Brain microvascular endothelial cell (primary cell): ENCODE data around the gene RAB40C.

Experiments used
- DNase-seq: peaks from one replicate; pipeline ENCODE4 v3.0.0-alpha.2; 2020
- H3K27ac ChIP-seq: fragments of 250-450 bp; sonication (Bioruptor Pico); 2 replicates; pipeline ENCODE4 v1.5.1; 2020; ENCODE audit warnings: mild to moderate bottlenecking, moderate library complexity
- H3K27me3 ChIP-seq: fragments of 250-450 bp; sonication (Bioruptor Pico); replicated peaks from 2 replicates; pipeline ENCODE4 v1.5.1; 2020; ENCODE audit warnings: mild to moderate bottlenecking
- H3K36me3 ChIP-seq: fragments of 250-450 bp; sonication (Bioruptor Pico); replicated peaks from 2 replicates; pipeline ENCODE4 v1.5.1; 2020; ENCODE audit warnings: mild to moderate bottlenecking
- H3K4me3 ChIP-seq: 2 replicates; pipeline ENCODE4 v1.5.1; 2011; ENCODE audit warnings: low read depth, mild to moderate bottlenecking, control low read depth, low read length, moderate library complexity
- in situ Hi-C: cut with HindIII; loops from 2 replicates; pipeline ENCODE4 v1.10.0; 2017; ENCODE audit warnings: low sequenced_read_pairs, low pct_ligation_motif_present
- TF ChIP-seq, protein P1 (sequence below): IDR thresholded peaks from 2 replicates; pipeline ENCODE4 v1.5.1; 2011; ENCODE audit warnings: low read depth, mild to moderate bottlenecking, moderate library complexity, low read length, control low read depth, inconsistent platforms; ENCODE audit errors: missing control alignments

RAB40C gene, protein sequence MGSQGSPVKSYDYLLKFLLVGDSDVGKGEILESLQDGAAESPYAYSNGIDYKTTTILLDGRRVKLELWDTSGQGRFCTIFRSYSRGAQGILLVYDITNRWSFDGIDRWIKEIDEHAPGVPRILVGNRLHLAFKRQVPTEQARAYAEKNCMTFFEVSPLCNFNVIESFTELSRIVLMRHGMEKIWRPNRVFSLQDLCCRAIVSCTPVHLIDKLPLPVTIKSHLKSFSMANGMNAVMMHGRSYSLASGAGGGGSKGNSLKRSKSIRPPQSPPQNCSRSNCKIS

DNA sequence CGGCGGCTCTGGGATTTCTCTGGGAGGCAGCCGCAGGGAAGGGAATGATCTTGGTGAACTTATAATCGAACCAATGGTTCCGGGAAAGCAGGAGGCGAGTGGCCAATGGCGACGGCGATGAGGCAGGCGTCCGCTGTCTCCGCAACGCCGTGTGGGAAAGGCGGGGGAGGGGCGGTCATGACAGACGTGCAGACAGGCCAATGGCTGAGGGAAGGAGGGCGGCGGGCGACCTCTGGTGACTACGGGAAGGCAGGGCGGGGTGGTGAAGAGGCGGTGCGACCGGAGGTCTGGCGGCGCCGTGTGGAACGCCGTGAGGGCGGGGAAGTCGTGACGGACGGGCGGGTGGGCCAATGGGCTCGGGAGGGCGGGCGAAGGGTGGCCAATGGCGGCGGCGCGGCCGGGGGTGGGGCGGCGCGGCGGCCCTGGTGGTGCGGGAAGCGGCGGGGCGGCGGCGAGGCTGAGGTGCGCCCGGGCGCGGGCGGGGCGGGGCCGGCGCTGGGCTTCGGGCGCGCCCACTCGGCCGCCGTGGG lies at the start of gene RAB40C:
RAB40C (plus strand) TSS at position 409 of the 530 bp plus-strand sequence. CDS start 226 bp downstream, outside the sequence.
- peak within 1 kb of the TSS; percentile 87 for H3K4me3 ChIP-seq

DNA sequence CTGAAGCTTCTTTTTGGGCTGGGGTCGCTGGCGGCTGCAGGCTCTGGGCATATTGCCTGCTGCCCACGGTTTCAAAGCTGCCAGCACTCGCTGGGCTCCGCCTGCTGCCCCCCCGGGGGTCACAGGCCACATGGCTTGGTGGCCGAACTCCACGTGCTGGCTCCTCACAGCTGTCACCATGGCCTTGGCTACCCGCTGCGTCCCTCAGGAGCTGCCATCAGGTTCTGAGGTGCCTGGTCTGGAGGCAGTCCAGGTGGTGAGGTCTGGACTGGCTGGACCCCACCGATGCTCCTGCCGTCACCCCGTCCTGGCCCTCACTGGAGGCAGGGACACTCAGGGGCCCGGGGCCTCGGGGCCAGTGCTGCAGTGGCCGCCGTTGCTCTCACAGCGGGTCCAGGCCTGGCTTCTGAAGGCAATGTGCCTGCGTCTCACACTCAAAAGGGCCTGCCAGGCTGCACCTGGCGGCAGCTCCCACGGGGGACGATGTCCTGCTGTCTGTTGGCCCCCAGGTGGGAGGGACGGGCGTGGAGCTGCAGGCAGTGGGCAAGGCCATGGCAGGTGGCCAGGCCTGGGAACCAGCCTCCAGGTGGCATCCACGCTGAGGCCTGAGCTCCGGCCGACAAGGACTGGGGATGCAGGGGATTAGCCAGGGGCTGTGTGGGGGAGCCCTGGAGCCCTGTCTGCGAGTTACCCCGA lies 49.1 kb upstream of the RAB40C start:
- DNase-seq = no peak
- H3K4me3 ChIP-seq = no peak overlapping the region
- H3K27ac ChIP-seq = no peak overlapping the region
- TF ChIP-seq, protein P1, sequence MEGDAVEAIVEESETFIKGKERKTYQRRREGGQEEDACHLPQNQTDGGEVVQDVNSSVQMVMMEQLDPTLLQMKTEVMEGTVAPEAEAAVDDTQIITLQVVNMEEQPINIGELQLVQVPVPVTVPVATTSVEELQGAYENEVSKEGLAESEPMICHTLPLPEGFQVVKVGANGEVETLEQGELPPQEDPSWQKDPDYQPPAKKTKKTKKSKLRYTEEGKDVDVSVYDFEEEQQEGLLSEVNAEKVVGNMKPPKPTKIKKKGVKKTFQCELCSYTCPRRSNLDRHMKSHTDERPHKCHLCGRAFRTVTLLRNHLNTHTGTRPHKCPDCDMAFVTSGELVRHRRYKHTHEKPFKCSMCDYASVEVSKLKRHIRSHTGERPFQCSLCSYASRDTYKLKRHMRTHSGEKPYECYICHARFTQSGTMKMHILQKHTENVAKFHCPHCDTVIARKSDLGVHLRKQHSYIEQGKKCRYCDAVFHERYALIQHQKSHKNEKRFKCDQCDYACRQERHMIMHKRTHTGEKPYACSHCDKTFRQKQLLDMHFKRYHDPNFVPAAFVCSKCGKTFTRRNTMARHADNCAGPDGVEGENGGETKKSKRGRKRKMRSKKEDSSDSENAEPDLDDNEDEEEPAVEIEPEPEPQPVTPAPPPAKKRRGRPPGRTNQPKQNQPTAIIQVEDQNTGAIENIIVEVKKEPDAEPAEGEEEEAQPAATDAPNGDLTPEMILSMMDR = no peak
- in situ Hi-C loops = no loop called here
- peaks cover 8% of the 10 kb centered on the region for H3K36me3 ChIP-seq
- no peaks in the 10 kb centered on the region for H3K27me3 ChIP-seq

More for the DNA sequence above, at the start of gene RAB40C:
- Histone ChIP-seq H3K36me3 (no peaks in the 10 kb centered on the region), H3K27ac (peak within 1 kb of the TSS; percentile 96), H3K27me3 (no peaks in the 10 kb centered on the region)
- DNase-seq = peak; percentile 96
- TF ChIP-seq, protein P1 = peak; percentile 23
- in situ Hi-C loops = no loop called here

DNA sequence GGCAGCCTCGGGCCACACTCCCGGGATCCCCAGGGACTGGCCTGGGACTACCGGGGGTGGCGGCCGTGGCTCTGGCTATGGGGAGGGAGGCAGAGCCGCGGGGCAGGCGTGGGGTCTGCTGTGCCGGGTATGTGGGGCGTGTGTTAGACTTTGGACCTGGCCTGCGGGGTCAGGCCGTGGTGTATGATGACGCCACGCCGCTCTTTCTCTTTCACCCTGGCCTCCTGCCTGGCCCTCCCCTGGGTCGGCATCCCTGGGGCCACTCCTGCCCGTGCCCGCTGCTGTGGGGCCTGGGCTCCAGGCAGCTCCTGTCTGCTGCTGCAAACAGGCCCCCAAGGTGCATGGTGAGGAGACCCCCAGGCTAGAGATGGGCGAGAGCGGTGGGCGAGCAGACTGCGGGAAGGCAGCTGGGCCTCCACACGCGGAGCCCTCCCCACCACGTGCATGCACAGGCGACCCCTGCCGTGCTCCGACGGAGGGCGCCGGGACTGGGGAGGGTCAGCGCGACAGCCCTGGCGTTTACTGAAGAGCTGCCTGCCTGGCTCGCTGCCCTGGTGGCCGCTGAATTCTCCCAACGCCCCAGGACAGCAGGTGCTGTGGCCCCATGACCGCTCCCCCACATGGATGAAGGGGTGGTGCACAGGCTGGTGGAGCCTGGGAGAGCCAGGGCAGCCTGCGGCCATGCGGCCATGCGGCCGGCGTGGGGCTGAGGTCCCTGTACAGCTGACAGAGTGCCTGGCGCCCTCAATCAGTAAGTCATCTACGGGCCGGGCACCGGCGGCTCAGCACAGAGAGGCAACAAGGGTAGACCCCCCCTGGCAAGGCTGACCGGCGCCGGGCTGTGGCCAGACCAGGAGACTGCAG lies 46.3 kb upstream of the RAB40C start:
- H3K4me3 ChIP-seq = no peak overlapping the region
- peaks cover 16% of the 10 kb centered on the region for H3K36me3 ChIP-seq

DNA sequence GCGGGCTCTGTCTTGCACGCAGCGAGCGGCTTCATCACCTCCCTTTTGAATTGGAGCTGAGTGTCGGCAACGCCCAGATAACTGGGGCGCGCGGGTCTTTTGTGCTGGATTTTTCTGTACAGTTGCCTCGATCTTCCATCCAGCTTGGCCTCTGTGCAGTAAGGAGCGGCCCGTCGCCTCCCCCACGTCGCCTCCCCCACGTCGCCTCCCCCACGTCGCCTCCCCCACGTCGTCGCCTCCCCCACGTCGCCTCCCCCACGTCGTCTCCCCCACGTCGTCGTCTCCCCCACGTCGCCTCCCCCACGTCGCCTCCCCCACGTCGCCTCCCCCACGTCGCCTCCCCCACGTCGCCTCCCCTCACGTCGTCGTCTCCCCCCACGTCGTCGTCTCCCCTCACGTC lies 45.3 kb upstream of the RAB40C start:
- H3K27me3 ChIP-seq = no peaks in the 10 kb centered on the region
- TF ChIP-seq, protein P1 = no peak
- H3K4me3 ChIP-seq = no peak overlapping the region
- DNase-seq = no peak
- H3K27ac ChIP-seq = no peak overlapping the region
- peaks cover 21% of the 10 kb centered on the region for H3K36me3 ChIP-seq
- in situ Hi-C loops = no loop called here

More for the DNA sequence above, 46.3 kb upstream of the RAB40C start:
- no peak for DNase-seq
- no peaks in the 10 kb centered on the region for H3K27me3 ChIP-seq
- TF ChIP-seq, protein P1 = no peak
- no peak overlapping the region for H3K27ac ChIP-seq
- in situ Hi-C loops = no loop called here

DNA sequence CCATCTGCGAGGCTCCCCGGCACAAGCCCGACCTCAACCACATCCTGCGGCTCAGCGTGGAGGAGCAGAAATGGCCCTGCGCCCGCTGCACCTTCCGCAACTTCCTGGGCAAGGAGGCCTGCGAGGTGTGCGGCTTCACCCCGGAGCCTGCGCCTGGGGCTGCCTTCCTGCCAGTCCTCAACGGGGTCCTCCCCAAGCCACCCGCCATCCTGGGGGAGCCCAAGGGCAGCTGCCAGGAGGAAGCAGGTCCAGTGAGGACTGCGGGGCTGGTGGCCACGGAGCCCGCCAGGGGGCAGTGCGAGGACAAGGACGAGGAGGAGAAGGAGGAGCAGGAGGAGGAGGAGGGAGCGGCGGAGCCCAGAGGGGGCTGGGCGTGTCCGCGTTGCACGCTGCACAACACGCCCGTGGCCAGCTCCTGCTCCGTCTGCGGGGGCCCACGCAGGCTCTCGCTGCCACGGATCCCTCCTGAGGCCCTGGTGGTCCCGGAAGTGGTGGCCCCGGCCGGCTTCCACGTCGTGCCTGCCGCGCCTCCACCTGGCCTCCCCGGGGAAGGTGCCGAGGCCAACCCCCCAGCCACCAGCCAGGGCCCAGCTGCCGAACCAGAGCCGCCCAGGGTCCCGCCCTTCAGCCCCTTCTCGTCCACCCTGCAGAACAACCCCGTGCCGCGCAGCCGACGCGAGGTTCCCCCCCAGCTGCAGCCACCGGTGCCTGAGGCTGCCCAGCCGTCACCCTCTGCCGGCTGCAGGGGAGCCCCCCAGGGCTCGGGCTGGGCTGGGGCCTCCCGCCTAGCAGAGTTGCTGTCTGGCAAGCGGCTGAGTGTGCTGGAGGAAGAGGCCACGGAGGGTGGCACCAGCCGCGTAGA lies 42.7 kb upstream of the RAB40C start:
- no peak overlapping the region for H3K4me3 ChIP-seq
- TF ChIP-seq, protein P1 = peak; percentile 57
- no peaks in the 10 kb centered on the region for H3K27me3 ChIP-seq
- peaks cover 32% of the 10 kb centered on the region for H3K36me3 ChIP-seq
- no peak for DNase-seq
- in situ Hi-C loops = no loop called here
- H3K27ac ChIP-seq = no peak overlapping the region
